Rectal smooth muscle tissue (tissue), 1 donor: ENCODE results near the gene NUDT19.
"Not testable (repeated sequence)": the region's sequence is repeated elsewhere in the genome, so short reads cannot be mapped to it uniquely, and the experiment has no call there.

Source experiments
- H3K27ac ChIP-seq: one replicate; pipeline ENCODE4 v1.7.0; 2013; ENCODE audit warnings: low read depth, low read length, inconsistent platforms
- H3K27me3 ChIP-seq: one replicate; pipeline ENCODE4 v1.7.0; 2013; ENCODE audit warnings: low read length; ENCODE audit not compliant: control insufficient read depth, insufficient read depth
- H3K36me3 ChIP-seq: one replicate; pipeline ENCODE4 v1.7.0; 2013; ENCODE audit warnings: low read length; ENCODE audit not compliant: control insufficient read depth, insufficient read depth
- H3K4me1 ChIP-seq: one replicate; pipeline ENCODE4 v1.7.0; 2013; ENCODE audit warnings: low read length; ENCODE audit not compliant: control insufficient read depth, insufficient read depth
- H3K4me3 ChIP-seq: one replicate; pipeline ENCODE4 v1.7.0; 2013; ENCODE audit warnings: low read length
- H3K9ac ChIP-seq: one replicate; pipeline ENCODE4 v1.7.0; 2013; ENCODE audit warnings: low read length

Gene NUDT19

DNA sequence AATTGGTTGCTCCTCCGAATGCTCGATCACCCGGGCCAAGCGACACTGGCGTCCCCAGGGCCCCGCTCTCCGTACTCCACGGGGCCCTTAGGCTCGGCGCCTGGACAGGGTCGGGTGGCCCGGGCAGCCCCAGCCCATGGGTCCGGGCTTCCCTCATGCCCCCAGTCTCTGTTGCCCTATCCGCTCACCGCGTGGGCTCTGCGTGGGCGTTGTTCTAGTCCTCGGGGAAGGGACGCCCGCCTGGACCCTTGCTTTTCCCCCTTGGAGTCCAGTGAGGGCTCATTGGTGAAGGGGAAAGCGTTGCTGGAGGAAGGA is 29.3 kb downstream of the NUDT19 start:
- H3K27me3 ChIP-seq = no peaks in the 10 kb centered on the region
- H3K4me1 ChIP-seq = no peaks in the 10 kb centered on the region
- no peaks in the 10 kb centered on the region for H3K36me3 ChIP-seq
- no peak overlapping the region for H3K9ac ChIP-seq
- no peak overlapping the region for H3K27ac ChIP-seq
- no peak overlapping the region for H3K4me3 ChIP-seq

DNA sequence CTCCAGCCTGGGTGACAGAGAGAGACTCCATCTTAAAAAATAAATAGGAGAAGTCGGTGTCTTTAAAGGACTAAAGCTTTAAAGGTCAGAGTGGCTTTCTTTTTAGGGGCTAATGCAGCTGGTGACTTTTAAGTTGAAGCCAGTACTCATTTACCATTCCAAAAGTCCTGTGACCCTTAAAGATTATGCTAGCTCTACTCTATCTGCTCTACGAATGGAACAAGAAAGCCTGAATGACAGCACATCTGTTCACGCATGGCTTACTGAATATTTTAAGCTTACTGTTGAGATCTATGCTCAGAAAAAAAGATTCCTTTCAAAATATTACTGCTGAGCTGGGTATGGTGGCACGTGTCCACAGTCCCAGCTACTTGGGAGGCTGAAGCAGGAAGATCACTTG is 44.3 kb downstream of the NUDT19 start:
- Histone ChIP-seq H3K9ac (no peak overlapping the region), H3K27ac (no peak overlapping the region), H3K27me3 (no peaks in the 10 kb centered on the region), H3K4me1 (no peaks in the 10 kb centered on the region), H3K4me3 (no peak overlapping the region), H3K36me3 (no peaks in the 10 kb centered on the region)

DNA sequence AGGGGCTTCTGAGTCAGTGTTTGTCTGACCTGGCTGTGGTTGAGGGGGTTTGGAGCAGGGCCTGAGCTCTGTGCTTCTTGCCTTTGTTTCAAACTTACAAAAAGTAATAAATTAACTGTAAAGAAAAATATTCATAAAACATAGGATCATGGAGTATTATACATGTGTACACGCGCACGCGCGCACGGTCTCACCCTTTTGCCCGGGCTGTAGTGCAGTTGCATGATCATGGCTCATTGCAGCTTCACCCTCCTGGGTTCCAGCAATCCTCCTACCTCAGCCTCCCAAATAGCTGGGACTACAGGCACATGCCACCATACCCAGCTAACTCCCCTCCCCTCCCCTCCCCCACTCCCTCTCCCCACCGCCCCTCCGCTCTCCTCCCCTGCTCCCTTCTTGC is 51.4 kb downstream of the NUDT19 start:
- H3K9ac ChIP-seq = no peak overlapping the region
- H3K4me1 ChIP-seq = no peaks in the 10 kb centered on the region
- H3K27ac ChIP-seq = no peak overlapping the region
- H3K4me3 ChIP-seq = no peak overlapping the region
- no peaks in the 10 kb centered on the region for H3K36me3 ChIP-seq
- H3K27me3 ChIP-seq = no peaks in the 10 kb centered on the region

DNA sequence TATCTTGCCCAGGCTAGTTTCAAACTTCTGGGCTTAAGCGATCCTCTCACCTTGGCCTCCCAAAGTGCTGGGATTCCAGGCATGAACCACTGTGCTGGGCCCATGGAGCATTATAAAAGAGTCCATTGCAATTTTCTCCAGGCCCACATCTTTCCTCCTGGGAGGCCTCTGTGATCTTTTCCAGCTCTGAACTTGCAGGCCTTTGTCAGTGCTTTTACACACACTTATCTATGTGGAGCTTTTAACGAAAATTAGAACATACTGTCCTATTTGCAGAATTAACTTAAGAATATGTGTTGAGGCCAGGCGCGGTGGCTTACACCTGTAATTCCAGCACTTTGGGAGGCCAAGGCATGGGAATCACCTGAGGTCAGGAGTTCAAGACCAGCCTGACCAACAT is 51.8 kb downstream of the NUDT19 start:
- no peak overlapping the region for H3K9ac ChIP-seq
- H3K27ac ChIP-seq = no peak overlapping the region
- no peaks in the 10 kb centered on the region for H3K4me1 ChIP-seq
- H3K27me3 ChIP-seq = no peaks in the 10 kb centered on the region
- no peaks in the 10 kb centered on the region for H3K36me3 ChIP-seq
- no peak overlapping the region for H3K4me3 ChIP-seq

DNA sequence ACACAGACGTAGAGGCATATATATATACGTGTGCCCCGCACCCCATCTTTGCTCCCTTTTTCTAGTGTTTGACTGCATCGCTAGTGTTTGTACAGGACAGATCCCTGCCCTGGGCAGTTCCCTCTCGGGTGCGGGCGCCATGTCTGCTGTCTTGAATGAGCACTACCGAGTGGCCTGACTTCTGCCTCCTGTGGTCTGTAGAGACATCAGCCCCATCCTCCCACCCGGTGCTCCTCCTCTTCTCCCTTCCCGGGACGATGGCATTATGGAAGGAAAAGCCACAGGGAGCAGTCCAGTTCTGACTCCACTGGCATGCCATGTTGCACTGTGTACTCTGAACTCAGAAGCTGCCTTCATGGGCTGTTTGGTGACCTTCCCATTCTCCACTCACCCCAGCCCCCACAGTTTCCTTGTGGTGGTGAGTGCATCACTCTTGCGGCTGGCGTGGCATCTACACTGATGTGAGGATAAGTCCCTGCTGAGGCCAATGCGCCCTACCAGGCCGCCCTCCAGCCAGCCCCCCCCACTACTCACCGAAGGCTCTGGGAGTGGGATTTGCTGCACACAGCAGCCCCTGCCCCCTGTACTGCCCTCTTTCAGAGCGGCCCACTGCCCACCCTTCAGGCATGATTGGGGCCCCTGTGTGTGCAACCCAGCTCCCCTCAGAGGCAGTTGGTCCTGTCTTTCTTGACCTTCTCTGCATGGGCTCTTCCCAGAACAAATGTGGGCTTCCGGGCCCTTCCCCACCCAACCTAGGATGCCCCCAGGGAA is 53.1 kb downstream of the NUDT19 start:
- Histone ChIP-seq H3K4me3 (no peak overlapping the region), H3K27ac (no peak overlapping the region), H3K27me3 (peaks cover 6% of the 10 kb centered on the region), H3K4me1 (no peaks in the 10 kb centered on the region), H3K9ac (no peak overlapping the region), H3K36me3 (no peaks in the 10 kb centered on the region)

DNA sequence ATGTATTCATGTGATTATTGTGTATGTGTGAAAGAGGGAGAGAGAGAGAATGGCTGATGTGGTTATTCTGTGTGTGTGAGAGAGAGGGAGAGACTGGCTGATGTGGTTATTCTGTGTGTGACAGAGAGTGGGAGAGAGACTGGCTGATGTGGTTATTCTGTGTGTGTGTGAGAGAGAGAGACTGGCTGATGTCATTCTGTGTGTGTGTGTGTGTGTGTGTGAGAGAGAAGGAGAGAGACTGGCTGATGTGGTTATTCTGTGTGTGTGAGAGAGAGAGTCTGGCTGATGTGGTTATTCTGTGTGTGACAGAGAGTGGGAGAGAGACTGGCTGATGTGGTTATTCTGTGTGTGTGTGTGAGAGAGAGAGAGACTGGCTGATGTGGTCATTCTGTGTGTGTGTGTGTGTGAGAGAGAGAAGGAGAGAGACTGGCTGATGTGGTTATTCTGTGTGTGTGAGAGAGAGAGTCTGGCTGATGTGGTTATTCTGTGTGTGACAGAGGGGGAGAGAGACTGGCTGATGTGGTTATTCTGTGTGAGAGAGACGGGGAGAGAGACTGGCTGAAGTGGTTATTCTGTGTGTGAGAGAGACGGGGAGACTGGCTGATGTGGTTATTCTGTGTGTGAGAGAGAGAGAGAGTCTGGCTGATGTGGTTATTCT is 54.1 kb downstream of the NUDT19 start:
- not testable (repeated sequence) for H3K27me3 ChIP-seq, H3K4me3 ChIP-seq, H3K9ac ChIP-seq, H3K4me1 ChIP-seq, H3K36me3 ChIP-seq, H3K27ac ChIP-seq

DNA sequence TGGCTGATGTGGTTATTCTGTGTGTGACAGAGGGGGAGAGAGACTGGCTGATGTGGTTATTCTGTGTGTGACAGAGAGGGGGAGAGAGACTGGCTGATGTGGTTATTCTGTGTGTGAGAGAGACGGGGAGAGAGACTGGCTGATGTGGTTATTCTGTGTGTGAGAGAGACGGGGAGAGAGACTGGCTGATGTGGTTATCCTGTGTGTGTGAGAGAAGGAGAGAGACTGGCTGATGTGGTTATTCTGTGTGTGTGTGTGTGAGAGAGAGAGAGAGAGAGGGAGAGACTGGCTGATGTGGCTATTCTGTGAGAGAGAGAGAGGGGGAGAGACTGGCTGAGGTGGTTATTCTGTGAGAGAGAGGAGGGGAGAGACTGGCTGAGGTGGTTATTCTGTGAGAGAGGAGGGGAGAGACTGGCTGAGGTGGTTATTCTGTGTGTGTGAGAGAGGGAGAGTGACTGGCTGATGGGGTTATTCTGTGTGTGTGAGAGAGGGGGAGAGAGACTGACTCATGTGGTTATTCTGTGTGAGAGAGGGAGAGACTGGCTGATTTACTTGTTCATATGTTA is 55.1 kb downstream of the NUDT19 start:
- H3K4me1 ChIP-seq, H3K4me3 ChIP-seq, H3K27me3 ChIP-seq, H3K27ac ChIP-seq, H3K36me3 ChIP-seq, H3K9ac ChIP-seq: not testable (repeated sequence)

DNA sequence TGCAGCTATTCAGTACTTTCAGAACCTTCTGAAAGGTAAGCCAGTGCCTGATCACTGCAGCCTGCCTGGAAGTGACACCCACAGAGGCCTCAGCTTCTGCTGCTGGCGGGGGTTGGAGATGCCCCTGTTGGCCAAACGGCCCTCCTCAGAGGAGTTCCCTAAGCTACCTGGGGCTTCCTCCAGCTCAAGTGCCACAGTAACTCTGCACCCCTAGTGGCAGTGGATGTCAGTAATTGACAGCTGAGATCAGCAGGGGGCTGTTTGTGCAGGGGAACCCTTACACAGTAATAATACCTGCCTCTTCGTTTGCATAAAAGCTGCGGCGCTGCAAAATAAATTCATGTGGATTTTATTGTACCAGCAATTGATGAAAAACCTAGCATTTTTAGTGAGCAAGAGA is 56.9 kb downstream of the NUDT19 start:
- no peak overlapping the region for H3K9ac ChIP-seq
- no peak overlapping the region for H3K4me3 ChIP-seq
- no peaks in the 10 kb centered on the region for H3K36me3 ChIP-seq
- no peak overlapping the region for H3K27ac ChIP-seq
- H3K27me3 ChIP-seq = peaks cover 6% of the 10 kb centered on the region
- H3K4me1 ChIP-seq = no peaks in the 10 kb centered on the region

DNA sequence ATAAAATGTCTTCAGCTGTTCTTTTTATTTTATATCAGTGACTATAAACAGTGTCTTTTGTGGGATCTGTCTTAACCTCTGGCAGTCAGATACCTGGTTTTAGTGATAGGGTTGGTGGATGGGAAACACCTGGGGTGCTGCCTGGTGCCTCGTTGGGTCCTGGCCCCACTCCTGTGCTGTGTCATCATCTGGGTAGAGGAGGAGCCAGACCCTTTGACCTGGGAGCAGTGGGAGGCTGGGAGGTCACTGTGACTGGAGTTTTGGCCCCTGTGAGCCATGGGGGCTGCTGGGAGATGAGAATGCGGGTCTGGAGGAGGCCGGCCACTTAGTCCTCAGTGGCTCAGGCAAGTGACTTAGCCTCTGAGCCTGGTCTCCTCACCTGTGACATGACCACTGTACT is 57.3 kb downstream of the NUDT19 start:
- Histone ChIP-seq H3K4me1 (no peaks in the 10 kb centered on the region), H3K36me3 (no peaks in the 10 kb centered on the region), H3K9ac (no peak overlapping the region), H3K27me3 (peaks cover 6% of the 10 kb centered on the region), H3K4me3 (no peak overlapping the region), H3K27ac (no peak overlapping the region)

DNA sequence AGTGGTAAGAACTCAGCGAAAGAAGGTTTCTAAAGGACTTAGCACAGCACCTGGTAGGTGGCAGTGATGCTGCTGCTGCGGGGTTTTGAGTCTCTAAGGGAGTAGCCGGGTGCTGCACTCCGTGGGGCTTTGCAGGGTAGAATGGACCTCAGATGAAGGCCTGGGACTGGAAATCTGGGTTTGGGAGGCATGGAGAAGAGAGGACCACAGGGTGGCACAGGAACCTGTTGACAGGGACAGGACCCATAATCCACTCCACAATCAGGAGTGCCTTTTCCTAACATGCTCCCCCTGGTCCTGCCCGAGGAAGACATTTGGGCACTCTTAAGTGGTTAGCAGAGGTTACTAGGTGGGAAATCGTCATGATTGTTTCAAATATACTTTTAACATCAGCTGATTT is 57.7 kb downstream of the NUDT19 start:
- Histone ChIP-seq H3K36me3 (no peaks in the 10 kb centered on the region), H3K4me1 (no peaks in the 10 kb centered on the region), H3K9ac (no peak overlapping the region), H3K4me3 (no peak overlapping the region), H3K27ac (no peak overlapping the region), H3K27me3 (peaks cover 6% of the 10 kb centered on the region)

DNA sequence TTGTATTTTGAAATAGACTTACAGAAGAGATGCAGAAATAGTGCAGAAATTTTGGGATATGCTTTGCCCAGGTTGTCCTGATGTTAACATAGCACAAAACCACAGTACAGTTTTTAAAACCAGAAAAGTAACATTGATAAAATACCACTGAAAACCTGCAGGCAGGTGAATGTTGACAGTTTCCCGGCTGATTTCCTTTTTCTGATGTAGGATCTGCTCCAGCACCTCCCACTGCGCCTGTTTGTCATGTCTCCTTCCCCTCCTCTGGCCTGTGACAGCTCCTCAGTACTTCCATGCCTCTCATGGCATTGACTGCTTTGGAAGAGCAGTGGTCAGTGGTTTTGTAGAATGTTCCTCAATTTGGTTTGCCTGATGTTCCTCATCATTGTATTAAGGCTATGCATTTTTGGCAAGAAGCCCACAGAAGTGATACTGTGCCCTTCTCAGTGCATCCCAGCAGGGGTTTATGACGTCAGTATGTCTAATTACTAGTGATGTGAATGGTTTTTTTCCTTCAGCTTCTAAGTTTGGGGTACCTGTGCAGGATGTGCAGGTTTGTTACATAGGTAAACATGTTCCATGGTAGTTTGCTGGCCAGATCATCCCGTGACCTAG is 58.9 kb downstream of the NUDT19 start:
- no peaks in the 10 kb centered on the region for H3K4me1 ChIP-seq
- no peak overlapping the region for H3K4me3 ChIP-seq
- H3K36me3 ChIP-seq = no peaks in the 10 kb centered on the region
- H3K27ac ChIP-seq = no peak overlapping the region
- H3K9ac ChIP-seq = no peak overlapping the region
- peaks cover 6% of the 10 kb centered on the region for H3K27me3 ChIP-seq

GRCh38 chr19:32751066-32751465 is 59.4 kb downstream of the NUDT19 start:
- H3K36me3 ChIP-seq = no peaks in the 10 kb centered on the region
- H3K27ac ChIP-seq = no peak overlapping the region
- no peak overlapping the region for H3K4me3 ChIP-seq
- no peak overlapping the region for H3K9ac ChIP-seq
- peaks cover 6% of the 10 kb centered on the region for H3K27me3 ChIP-seq
- H3K4me1 ChIP-seq = no peaks in the 10 kb centered on the region
